NCI-H2029 (cell line): ENCODE results near the gene WSCD2.

Experiments
- DNase-seq: peaks from one replicate; lab custom pipeline; 2025; lab: John Stamatoyannopoulos, UW

WSCD2 gene

DNA sequence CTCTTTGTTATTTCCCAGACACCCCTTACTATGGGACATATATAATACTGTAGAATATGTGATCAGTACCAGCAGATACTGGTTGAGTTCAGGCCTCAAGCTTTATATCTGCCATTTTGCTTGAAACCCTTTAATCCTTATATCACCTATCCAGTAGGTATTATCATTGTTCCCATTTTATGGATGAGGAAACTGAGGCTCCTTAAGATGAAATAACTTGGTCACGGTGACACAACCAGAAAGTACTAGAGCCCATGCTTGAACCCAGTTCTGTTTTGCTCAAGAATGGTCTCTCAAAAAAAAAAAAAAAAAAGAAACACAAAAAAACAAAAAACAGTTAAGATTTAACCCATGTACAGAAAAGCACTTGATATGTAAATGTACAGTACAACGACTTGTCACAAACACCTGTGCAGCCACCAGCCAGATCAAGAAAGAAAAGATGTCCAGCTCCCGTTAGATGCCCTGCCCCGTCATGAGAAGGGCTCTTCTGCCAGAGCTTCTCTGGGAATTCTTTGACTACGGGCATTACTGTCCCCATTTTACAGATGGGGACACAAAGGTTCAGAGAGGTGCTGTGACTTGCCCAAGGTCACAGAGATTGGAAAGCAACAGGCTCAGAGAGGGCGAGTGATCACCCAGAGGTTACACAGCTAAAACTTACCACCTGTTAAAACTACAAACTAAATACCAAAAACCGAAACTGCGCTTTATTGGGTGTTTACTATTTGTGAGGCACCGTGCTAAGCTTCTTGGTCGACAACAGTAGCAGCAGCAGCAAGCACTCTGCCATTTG is 669 bp upstream of the WSCD2 start:
- no peak for DNase-seq

DNA sequence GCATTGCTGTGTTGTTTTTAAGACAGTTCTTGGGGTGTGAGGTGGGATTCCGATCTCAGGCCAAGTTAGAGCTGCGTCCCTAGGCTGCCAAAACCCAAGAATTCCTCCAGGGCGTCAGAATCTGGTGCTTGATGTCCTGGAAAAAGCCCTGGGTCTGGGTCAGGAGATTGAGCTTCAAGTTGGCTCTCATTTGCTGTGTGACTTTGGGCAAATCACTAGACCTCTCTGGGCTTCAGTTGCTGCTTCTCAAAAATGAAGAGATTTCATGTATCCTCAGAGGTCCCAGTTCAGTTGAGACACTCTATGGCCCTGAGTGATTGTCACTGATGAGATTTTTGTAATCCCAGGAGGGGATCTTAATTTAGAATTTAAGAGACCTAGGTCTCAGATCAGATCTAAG is 1.9 kb downstream of the WSCD2 start:
- no peak for DNase-seq

DNA sequence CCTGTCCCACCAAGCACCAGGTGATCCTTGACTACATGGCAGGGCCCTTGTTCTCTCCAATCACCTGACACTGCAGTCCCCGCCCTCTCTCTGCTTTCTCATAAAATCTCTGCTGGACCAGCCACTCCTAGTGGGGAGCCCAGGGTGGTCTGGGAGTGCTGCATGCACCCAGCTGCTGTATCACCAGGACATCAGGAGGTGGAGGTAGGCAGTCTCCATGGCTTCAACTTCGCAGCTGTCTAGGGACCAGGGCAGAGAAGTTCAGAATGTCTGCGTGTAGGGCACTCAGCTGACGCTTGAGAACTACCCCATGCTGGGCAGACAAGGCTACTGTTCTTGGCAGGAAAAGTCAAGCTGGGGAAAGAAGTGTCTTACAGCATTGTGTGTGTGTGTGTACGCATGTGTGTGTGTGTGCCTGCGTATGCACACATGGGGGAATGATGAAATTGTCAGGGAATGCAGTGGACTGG is 2.6 kb downstream of the WSCD2 start:
- DNase-seq = no peak

DNA sequence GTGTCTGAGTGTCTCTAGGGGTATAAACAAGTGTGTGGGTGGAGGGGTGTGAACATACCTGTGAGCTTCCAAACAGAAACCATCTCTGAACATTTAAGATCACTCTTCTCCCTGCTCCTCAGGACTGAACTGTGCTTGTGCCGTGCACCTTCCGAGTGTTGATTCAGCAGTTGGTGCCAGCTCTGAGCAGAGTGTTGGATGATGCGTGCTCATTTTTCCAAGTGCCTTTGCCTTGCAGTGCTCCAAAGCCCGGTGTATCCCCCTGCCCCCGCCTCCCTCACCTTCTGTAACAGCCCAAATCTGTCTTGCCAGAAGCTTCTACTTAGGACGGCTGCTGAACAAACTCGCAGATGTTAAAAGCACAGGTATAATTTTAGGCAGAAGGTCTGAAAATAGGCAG is 4.4 kb downstream of the WSCD2 start:
- DNase-seq = no peak

DNA sequence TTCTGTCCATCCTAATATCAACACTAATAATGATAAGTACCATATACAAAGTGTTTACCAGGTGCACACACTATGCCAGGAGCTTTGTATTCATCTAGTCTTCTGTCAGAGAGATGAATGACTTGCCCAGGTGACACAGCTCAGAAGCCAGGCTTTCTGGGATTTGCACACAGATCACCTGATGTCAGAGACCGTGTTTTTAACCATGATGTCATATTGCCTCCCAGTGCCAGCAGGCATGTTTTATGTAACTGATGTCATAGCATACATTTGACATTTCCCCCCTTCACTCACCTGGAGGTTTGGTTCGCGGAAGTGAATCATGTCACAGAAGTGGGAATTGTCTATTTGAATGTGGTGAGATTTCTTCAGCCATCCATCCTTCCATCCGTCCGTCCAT is 5.7 kb downstream of the WSCD2 start:
- no peak for DNase-seq

DNA sequence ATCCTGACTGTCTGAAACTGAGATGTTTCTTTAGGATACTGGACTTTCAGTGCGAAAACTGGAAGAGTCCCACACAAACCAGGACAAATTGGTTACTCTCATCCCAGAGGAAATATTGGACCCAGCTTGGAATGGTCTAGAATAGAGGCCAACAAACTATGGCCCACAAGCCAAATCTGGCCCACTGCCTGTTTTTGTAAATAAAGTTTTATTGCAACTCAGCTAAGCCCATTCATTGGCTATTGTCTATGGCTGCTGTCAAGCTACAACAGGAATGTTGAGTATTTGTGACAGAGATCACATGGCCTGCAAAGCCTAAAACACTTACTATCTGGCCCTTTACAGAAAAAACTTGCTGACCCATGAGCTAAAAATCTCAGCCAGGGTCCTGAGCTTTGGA is 6.5 kb downstream of the WSCD2 start:
- DNase-seq = no peak

DNA sequence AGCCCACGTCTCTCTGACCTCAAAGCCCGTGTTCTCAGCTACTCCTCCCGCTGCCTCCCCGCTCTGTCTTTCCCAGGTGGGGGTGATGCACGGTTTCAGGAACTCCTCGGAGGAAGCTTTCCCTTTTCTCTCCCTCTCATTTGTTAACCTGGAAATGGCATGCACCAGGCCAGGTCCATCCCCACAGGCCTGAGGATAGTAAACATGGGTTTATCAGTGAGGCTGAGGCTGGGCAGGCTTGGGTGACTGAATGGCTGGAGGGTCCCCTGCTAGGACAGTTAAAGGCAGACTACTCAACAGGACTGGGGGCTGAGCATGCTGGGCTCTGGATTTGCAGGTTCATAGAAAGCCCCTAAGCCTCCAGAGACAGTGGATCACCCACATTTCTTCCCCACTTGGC is 7.6 kb downstream of the WSCD2 start:
- no peak for DNase-seq

DNA sequence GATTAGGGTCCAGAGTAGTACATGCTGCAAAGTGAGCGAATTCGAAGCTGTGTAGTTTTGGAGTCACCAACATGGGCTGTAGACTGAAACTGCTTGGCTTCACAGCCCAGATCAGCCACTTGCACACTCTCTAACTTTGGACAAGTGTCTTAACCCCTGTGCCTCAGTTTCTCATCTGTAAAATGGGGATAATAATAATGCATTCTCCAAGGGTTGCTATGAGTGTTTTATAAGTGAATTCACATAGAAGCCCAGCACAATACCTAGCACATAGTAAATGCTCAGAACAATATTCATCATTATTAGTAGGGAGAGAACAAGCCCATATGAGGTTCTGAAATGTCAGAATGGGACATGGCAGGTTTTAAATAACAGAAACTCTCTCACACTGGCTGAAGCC is 10.4 kb downstream of the WSCD2 start:
- no peak for DNase-seq

DNA sequence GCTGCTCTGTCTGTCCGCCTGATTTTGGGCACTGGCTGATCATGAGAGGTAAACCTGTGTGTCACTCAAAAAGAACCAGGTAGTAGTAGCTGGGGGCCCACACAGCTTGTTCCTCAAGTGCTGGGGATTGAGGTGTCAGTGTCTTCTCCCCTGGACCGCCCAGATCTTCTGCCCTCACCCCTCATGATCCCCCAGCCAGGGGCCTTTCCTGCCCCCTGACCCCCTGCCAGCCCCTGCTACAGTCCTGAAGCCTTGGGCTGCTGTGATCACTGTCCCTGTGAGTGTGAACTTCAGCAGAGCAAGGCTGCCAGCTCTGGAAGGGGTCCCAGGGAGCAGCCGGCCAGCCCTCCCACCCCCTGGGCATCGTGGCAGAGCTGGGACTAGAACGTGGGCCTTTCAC is 11.4 kb downstream of the WSCD2 start:
- no peak for DNase-seq

DNA sequence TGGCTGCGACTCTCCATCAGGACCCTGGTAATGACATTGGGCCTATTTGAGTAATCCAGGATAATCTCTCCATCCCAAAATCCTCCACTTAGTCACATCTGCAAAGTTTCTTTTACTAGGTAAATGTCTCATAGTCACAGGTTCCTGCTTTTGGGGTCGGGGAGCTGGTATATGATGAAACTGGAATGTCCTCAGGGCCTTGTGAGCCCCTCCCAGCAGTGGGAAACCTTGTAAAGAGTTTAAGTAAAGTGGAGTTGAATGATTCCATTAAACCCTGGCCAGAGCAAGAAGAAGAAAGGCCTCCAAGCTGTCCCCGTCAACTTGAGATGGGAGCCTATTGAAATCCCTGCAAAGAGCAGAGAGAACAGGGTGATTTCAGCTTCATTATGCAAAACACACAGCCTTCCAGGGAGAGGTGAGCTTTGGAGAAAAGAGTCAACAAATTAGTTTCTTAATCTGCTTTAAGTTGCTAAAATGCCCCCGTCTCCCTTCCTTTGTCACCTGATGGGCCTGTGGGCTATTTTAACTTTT is 12.6 kb downstream of the WSCD2 start:
- DNase-seq = no peak

DNA sequence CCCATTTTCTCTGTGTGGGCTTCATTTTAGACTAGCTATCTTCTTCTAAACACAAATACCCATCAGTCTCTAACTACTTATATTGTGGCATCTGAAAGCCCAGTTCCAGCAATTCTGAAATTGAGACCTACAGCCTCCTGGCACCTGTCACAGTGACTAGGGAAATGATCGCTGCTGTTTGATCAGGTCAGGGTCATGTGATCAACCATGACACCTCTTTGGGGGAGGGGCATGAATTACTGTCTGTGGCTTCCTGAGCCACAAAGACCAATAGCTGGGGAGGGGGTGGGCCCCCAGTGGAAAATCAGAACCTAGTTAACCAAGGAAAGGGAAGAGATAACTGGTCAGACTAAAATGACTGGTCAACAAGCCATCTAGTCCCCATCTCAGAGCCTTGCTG is 14.1 kb downstream of the WSCD2 start:
- DNase-seq = no peak

DNA sequence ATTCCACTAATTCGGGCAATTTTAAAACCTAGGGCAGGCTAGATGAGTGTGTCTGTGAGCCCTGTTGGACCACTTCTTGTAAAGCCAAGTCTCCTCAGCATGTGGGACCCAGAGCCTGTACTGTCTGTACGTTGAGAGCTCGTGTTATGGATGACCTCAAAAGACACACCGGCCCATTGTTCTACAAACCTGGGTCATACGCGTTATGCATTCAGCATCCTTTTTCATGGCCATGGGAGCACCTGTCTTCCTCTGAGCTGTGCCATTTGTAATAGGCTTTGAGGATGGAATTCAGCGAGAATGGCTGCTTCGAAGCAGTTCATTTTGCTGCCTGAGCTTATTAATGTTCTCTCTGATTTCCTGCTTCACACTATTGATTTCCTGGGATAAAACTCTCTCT is 15.0 kb downstream of the WSCD2 start:
- no peak for DNase-seq

DNA sequence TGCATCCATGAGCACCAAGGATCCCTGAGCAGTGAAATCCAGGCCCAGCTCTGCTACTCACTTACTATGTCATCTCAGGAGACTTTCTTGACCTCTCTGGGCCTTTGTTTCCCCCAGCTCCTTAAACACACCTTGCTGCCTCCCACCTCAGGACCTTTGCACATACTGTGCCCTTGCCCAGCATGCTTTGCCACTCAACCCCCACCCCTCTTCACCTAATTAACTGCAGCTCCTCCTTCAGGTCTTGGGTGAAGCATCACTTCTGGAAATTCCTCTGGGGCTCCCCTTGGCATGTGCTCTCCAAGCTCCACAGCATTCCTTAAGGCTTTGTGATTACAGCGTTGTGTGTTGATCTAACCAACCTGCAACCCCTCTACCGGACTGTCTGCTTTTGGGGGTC is 15.9 kb downstream of the WSCD2 start:
- no peak for DNase-seq

DNA sequence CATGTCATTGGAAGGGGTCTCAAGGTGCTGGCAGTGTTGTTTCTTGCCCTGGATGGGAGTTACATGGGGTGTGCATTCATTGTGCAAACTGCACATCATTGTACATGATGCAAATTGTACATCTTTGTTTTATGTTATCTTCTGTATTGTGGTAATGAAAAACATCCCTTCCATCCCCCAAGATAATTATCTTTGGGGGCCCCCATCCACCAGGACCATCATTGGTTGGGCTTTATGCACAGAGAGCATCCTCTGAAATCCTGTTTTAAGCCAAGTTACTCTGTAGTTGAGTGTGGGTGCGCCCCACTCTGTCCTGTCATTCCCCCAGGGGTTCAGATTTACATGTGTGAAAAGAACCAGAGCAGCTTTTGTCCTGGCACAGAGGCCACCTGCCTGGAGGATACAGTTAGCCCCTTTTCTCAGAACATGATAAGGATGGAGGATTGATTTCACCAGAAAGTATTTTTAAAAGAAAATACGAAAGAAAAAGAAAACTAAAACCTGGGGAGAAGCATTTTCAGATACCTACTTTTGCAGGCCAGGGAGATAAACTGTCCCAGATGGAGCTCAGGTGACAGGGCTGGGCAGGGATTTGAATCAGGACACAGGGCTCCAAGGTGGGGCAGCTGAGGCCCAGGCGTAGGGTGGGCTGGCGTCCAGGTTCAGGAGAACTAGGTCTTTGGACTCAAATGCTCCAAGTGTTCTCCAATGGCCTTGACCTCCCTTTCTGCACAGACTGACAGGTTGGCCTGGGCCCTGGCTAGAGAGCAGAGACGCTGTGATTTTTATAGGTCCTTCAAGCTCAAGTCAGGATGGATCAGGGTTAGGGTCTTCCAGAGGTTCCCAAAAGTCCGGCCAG is 17.2 kb downstream of the WSCD2 start:
- DNase-seq = no peak

DNA sequence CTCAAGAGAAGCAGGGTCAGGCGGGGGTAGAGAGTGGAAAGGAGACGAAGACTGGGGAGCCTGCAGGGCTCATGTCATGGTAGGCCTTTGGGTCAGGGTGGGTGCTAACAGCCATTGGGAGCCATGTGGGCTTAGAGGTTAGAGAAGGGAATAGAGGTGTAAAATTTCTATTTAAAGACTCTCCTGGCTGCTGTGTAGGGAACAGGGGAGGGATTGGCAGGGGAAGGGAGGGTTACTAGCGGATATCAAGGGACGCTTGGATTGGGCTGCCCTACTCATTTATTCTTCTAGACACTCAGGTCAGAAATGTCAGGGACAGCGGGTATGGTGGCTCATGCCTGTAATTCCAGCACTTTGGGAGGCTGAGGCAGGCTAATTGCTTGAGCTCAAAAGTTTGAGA is 18.2 kb downstream of the WSCD2 start:
- DNase-seq = no peak

DNA sequence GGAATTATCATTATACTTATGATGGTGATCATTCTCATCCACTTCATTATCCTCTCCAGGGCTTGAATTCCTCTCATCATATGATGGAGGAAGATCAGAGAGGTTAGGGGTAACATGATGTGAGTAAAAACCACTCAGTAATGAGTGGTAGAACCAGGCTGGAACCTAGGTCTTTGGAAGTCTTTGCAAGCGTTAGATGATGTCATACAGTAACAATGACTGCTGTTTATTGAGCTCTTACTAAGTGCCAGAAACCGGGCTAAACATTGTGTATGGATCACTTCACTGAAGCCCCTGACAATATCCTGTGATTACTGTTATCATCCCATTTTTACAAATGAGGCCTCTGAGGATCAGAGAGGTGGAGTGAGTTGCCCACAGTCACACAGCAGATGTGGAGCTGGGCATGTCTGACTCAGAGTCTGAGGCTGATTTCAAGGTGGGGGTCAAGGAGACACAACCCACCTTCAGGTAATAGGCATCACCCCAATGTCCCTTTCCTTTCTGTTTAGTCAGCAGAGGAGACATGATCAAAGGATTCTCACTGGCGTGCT is 19.5 kb downstream of the WSCD2 start:
- no peak for DNase-seq

DNA sequence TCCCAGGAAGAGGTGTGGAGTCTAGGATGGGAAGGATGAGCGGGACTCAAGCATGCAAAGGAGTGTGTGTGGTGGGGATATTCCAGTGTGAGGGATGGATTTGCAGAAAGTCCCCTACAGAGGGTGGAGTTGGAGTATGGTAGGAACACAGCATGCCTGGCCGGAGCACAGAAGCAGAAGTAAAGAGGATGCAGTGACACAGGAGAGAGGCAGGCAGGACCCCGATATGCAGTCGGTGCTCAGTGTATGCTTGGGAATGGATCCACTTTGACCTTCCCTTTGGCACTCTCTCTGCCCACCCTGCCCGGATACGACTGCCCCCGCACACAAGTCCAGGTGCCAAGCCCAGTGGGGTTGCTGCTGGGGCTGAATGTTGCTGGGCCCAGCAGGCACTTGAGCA is 21.3 kb downstream of the WSCD2 start:
- no peak for DNase-seq

DNA sequence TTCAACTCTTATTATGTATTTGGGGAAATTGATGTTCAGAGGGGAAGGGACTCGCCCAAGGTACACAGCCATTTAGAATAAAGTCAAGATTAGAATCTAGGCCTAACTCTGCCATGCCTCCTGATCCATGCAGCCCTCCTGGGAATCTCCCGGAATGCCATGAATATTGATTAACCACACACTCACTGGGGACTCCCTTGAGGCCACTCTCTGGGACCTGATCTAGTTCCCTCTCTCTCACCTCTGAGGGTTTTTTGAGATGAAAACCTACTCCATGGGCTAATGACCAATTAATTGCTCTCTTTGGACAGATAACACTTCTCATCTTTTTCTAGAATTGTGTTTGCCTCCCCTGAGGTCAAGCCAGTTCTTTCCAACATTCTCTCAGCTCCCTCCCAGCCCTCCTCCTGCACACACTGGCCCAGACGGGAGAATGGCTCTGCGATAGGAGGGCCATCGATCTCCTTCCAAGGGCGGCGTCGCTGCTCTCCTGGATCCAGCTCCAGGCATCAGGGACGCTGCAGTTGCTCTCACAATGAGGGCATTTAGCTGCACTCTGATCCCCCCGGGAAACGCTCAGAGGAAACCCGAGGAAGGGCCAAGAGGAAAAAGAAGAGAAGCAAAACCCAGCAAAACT is 22.6 kb downstream of the WSCD2 start:
- DNase-seq = no peak

DNA sequence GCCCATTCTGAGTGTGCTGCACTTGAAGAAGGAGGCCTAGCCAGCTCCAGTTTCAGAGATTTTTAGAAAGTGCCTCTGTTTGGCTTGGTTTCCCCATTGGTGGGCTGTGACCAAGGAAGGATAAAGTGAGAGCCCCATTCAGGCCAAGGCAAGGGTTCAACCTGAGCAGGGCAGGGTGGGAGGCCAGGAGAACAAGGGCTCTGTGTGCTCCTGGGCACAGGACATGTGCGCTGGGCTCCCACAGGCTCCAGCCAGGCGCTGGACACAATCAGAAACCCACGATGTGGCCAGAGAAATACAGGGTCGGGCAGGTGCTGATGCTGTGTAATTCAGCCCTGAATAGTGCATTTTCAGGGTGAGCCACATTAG is 23.1 kb downstream of the WSCD2 start:
- DNase-seq = no peak

DNA sequence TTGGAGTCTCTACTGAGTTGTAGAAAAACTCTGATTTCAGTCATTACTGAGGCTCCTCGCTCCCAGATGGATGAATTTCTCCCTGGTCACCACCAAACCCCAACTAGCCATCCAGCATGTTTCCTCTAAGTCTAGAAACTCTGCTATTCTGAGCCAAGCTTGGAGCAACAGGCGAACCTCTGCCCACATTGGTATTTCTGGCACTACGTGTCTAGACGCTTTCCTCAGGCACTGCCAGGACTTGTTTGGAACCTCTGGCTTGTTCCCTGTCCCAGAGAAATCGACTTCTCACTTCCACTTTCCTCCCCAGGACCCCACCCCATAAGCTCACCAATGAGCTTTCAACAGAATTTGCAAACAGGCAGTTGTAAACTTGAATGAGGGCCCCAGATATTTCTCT is 27.6 kb downstream of the WSCD2 start:
- DNase-seq = no peak

DNA sequence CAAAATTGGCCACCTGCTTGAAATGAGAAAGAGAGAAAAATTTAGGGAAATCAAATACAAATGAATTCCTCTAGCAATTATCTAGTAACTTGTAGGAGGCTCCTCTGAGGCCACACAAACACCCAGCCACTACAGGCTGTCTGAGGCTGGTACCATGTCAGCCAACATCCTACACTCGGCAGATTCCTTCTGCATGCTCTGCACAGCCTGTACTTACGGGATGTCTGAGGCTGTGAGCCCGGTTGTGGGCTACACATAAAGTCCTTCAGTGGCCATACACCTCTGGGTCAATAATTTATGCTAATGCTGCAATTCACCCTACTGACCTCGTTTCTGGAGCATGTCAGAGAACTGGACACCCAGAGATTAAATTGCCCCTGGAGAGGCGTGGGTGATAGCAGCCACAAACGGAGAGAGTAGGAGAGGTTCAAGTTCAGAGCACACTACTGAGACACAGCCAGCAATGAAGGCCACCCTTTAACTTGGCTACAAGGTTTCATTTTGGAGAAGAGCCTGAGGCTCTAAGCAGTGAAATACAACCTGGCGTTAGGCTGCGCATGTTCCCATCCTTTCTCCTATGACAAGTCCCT is 28.9 kb downstream of the WSCD2 start:
- no peak for DNase-seq

DNA sequence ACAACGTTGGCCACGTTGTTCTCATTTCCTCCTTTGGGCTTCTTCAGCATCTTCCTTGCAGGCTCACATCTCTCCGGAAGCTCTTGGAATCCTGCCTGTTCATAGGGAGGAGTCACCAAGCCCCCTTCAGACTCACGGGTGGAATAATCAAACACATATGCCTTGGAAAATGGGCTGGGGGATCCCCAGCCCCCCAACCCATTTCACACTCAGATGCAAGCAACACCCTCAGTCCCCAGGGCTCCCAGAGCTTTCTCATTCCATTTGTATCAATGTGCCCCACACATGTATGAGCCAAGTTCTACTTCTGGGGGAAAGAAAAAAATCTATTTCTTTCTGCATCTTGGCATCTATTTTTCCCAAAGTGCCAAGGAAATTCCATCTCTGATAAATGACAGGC is 33.1 kb downstream of the WSCD2 start:
- no peak for DNase-seq
